Kidney epithelial cell (primary cell): Measurements from ENCODE around the gene SNRNP25. TPM values are rescaled to one million over a fixed set of nuclear protein-coding genes. Genes with fewer than 3 reads are reported as not detected.

ENCODE experiments used
- DNase-seq: peaks from one replicate; pipeline ENCODE4 v3.0.0-alpha.2; 2010; ENCODE audit warnings: low read depth
- H3K27me3 ChIP-seq: 2 replicates; pipeline ENCODE4 v1.6.0; 2011; ENCODE audit warnings: low read length; ENCODE audit not compliant: control insufficient read depth, insufficient read depth
- H3K36me3 ChIP-seq: 2 replicates; pipeline ENCODE4 v1.5.1; 2011; ENCODE audit warnings: low read length; ENCODE audit not compliant: control insufficient read depth, insufficient read depth
- H3K4me3 ChIP-seq: 2 replicates; pipeline ENCODE4 v1.5.1; 2011; ENCODE audit warnings: low read depth, mild to moderate bottlenecking, control low read depth, low read length
- total RNA-seq: library from RNA; depleted of rRNA; stranded (reverse); fragments of >200 nt; gene quantifications from 2 replicates; pipeline ENCODE4 v1.2.3, GENCODE V29; 2015
- TF ChIP-seq, protein P1 (sequence below): IDR thresholded peaks from 2 replicates; pipeline ENCODE4 v1.5.1; 2011; ENCODE audit warnings: mild to moderate bottlenecking, moderate library complexity, low read length, control low read depth, inconsistent platforms; ENCODE audit not compliant: insufficient read depth, poor library complexity, severe bottlenecking

Gene SNRNP25
- total RNA-seq, 1 donor from 2014 or later, result 25.4 TPM

DNA sequence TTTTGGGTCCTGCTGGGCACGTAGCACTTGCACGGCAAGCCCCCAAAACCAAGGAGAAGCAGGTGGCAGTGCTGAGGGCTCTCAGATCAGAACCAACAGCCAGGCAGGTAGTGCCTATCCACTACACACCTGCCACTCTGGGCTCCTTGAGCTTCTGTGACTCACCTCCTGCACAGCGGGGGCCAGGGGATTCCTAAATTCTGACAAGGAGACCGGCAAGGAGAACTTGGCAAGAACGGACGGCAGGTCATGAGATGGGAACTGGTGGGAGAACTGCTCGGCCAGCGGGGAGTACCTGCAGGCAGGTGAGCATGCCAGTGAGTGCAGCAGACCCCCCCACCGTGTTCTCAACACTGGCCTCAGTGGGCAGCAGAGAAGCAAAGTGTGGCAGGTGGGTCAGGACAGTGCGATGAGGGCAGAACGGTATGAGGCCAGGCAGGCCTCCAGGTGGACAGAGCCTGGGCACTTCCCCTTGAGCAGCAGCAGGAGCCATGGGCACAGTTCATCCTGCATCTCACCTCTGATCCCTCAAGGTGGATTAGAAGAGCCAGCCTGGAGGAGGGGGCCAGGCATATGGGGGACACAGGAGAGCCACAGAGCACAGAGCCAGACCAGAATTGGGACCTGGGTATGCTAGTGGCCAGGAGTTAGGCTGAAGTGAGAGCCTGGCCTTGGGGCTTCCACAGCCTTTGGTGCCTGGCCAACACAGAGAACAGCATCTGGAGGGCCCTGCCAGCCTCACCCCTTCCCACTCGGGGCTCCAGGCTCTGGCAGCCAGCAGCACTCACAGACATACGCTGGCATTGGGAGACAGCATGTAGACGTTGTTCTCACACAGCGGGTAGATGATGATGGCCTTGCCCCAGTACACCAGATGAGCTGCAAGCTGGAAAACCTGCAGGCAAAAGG, 39.1 kb downstream of the SNRNP25 start:
- H3K4me3 ChIP-seq, result no peak overlapping the region
- H3K27me3 ChIP-seq, result no peaks in the 10 kb centered on the region
- TF ChIP-seq, protein P1, sequence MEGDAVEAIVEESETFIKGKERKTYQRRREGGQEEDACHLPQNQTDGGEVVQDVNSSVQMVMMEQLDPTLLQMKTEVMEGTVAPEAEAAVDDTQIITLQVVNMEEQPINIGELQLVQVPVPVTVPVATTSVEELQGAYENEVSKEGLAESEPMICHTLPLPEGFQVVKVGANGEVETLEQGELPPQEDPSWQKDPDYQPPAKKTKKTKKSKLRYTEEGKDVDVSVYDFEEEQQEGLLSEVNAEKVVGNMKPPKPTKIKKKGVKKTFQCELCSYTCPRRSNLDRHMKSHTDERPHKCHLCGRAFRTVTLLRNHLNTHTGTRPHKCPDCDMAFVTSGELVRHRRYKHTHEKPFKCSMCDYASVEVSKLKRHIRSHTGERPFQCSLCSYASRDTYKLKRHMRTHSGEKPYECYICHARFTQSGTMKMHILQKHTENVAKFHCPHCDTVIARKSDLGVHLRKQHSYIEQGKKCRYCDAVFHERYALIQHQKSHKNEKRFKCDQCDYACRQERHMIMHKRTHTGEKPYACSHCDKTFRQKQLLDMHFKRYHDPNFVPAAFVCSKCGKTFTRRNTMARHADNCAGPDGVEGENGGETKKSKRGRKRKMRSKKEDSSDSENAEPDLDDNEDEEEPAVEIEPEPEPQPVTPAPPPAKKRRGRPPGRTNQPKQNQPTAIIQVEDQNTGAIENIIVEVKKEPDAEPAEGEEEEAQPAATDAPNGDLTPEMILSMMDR, result no peak

DNA sequence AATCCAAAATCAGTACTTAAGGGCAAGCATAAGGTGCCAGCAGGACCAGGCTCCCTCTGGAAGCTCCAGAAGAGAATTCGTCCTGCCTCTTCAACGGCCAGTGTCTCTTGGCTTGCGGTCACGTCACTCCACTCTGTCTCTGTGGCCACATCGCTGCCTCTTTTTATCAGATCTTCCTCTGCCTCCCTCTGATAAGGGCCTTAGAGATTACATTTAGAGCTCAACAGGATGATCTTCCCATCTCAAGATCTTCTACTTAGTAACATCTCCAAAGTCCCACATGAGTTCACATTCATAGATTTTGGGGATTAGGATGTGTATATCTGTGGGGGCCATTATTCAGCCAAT, 41.3 kb downstream of the SNRNP25 start:
- TF ChIP-seq, protein P1, result no peak
- H3K4me3 ChIP-seq, result no peak overlapping the region
- no peaks in the 10 kb centered on the region for H3K27me3 ChIP-seq
- H3K36me3 ChIP-seq, result peaks cover 1% of the 10 kb centered on the region
- DNase-seq, result no peak

More for the DNA sequence above, 39.1 kb downstream of the SNRNP25 start:
- no peak for DNase-seq
- peaks cover 1% of the 10 kb centered on the region for H3K36me3 ChIP-seq

DNA sequence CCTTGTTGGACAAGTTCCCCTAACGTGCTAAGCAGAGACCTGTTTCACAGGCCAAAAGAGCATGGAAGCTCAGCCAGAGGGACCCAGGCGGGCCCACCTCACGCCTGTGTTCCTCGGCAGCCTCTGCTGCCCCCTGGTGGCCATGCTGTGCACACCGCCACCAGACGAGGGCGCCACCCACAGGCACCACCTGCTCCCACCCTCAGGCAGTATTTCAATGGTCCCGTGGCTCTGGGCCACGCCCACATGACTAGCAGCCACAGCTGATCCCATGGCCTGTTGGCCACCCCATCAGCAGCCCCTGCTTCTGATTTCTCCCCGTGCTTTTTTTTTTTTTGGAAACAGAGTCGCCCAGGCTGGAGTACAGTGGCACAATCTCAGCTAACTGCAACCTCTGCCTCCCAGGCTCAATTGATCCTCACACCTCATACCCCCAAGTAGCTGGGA, 43.3 kb downstream of the SNRNP25 start:
- TF ChIP-seq, protein P1, result peak; percentile 100
- Histone ChIP-seq H3K4me3 (no peak overlapping the region), H3K27me3 (no peaks in the 10 kb centered on the region), H3K36me3 (peaks cover 1% of the 10 kb centered on the region)
- no peak for DNase-seq

DNA sequence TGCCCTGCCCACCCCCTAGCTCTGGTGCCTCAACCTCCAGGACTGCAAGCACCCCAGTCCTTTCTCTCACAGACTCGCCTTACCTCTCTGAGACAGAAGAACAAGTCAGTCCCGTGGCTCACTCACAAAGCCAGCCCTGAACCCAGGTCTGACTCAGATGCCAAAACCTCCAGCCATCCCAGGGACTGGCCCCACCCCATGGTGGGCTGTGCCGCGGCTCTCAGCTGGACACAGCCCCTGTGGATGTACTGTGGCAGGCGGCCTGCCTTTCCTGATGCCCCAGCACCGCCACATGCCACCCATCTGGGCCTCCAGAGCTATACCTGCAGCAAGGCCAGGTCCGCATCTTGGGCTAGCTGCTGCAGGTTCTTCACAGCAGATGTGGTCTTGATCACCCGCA, 44.2 kb downstream of the SNRNP25 start:
- no peak for DNase-seq
- Histone ChIP-seq H3K4me3 (no peak overlapping the region), H3K36me3 (peaks cover 1% of the 10 kb centered on the region), H3K27me3 (no peaks in the 10 kb centered on the region)
- TF ChIP-seq, protein P1, result no peak

- TF ChIP-seq, protein P1, result no peak
Measured at GRCh38 chr16:100989-101388, 47.4 kb downstream of the SNRNP25 start.

More at GRCh38 chr16:100989-101388, 47.4 kb downstream of the SNRNP25 start:
- no peaks in the 10 kb centered on the region for H3K27me3 ChIP-seq
- peaks cover 5% of the 10 kb centered on the region for H3K36me3 ChIP-seq
- no peak for DNase-seq
- no peak overlapping the region for H3K4me3 ChIP-seq
